Measurements from ENCODE around the gene DRC7. TPM values are rescaled to one million over a fixed set of nuclear protein-coding genes. Genes with fewer than 3 reads are reported as not detected.
A peak's percentile ranks its signal among the peaks of the same experiment; 100 is the strongest.

The DRC7 gene
- total RNA-seq, 2 experiments from 2014 or later, result not detected

GRCh38 chr16:57651344-57652333 lies 43.0 kb upstream of the DRC7 start:
- no peaks in the 10 kb centered on the region for H3K27me3 Mint-ChIP-seq
- H3K9me3 Mint-ChIP-seq, result no peaks in the 10 kb centered on the region
- CTCF ChIA-PET, result interaction anchor here (0.5 to 3.5 kb wide), 5 partner anchors 12 to 77 kb away, joined by 3 to 17 read pairs (median 6); no protein-coding TSS in a partner anchor
- POLR2A ChIA-PET, result no interaction called here
- no peak overlapping the region for H3K4me3 Mint-ChIP-seq
- peak overlapping the region; percentile 62 for H3K27ac Mint-ChIP-seq
- DNase-seq, result peak; percentile 60
- H3K4me1 Mint-ChIP-seq, result peaks cover 37% of the 10 kb centered on the region
- no peaks in the 10 kb centered on the region for H3K36me3 Mint-ChIP-seq (ENCODE audit: low read depth)

GRCh38 chr16:57652695-57653471 lies 41.7 kb upstream of the DRC7 start:
- ChIA-PET POLR2A (no interaction called here), CTCF (interaction anchor here (0.6 to 3.5 kb wide), 5 partner anchors 20 to 78 kb away, joined by 3 to 17 read pairs (median 6); no protein-coding TSS in a partner anchor)
- H3K36me3 Mint-ChIP-seq (ENCODE audit: low read depth), result no peaks in the 10 kb centered on the region
- H3K4me1 Mint-ChIP-seq, result peaks cover 27% of the 10 kb centered on the region
- no peak overlapping the region for H3K4me3 Mint-ChIP-seq
- no peak for DNase-seq
- H3K9me3 Mint-ChIP-seq, result no peaks in the 10 kb centered on the region
- no peaks in the 10 kb centered on the region for H3K27me3 Mint-ChIP-seq
- H3K27ac Mint-ChIP-seq, result no peak overlapping the region

GRCh38 chr16:57653936-57654335 lies 40.7 kb upstream of the DRC7 start:
- H3K9me3 Mint-ChIP-seq, result no peaks in the 10 kb centered on the region
- H3K36me3 Mint-ChIP-seq (ENCODE audit: low read depth), result no peaks in the 10 kb centered on the region
- no peaks in the 10 kb centered on the region for H3K27me3 Mint-ChIP-seq
- DNase-seq, result no peak
- peaks cover 17% of the 10 kb centered on the region for H3K4me1 Mint-ChIP-seq
- H3K27ac Mint-ChIP-seq, result no peak overlapping the region
- H3K4me3 Mint-ChIP-seq, result no peak overlapping the region
- CTCF ChIA-PET, result interaction anchor here (1.1 to 3.5 kb wide), 4 partner anchors 13 to 78 kb away, joined by 3 to 17 read pairs (median 7); no protein-coding TSS in a partner anchor
- POLR2A ChIA-PET, result no interaction called here

GRCh38 chr16:57656342-57656955 lies 38.2 kb upstream of the DRC7 start:
- no peaks in the 10 kb centered on the region for H3K9me3 Mint-ChIP-seq
- peak overlapping the region; percentile 25 for H3K27ac Mint-ChIP-seq
- no peaks in the 10 kb centered on the region for H3K27me3 Mint-ChIP-seq
- CTCF ChIA-PET, result interaction anchor here (0.7 to 1.0 kb wide), 2 partner anchors 65 to 80 kb away, joined by 3 read pairs; no protein-coding TSS in a partner anchor
- H3K4me3 Mint-ChIP-seq, result no peak overlapping the region
- H3K4me1 Mint-ChIP-seq, result peaks cover 9% of the 10 kb centered on the region
- POLR2A ChIA-PET, result interaction anchor here (0.6 kb wide), 1 partner anchor 74 kb away, joined by 3 read pairs; no protein-coding TSS in a partner anchor
- no peak for DNase-seq
- H3K36me3 Mint-ChIP-seq (ENCODE audit: low read depth), result no peaks in the 10 kb centered on the region

- Mint-ChIP-seq H3K27me3 (no peaks in the 10 kb centered on the region), H3K4me1 (peaks cover 1% of the 10 kb centered on the region), H3K4me3 (no peak overlapping the region), H3K9me3 (no peaks in the 10 kb centered on the region), H3K36me3 (ENCODE audit: low read depth) (no peaks in the 10 kb centered on the region), H3K27ac (no peak overlapping the region)
- CTCF ChIA-PET, result interaction anchor here (0.7 to 1.8 kb wide), 3 partner anchors 8 to 81 kb away, joined by 3 to 5 read pairs (median 4); no protein-coding TSS in a partner anchor
- POLR2A ChIA-PET, result interaction anchor here (0.6 kb wide), 1 partner anchor 74 kb away, joined by 3 read pairs; no protein-coding TSS in a partner anchor
- no peak for DNase-seq
Measured at GRCh38 chr16:57657228-57657627, 37.4 kb upstream of the DRC7 start.

GRCh38 chr16:57658130-57658877 lies 36.3 kb upstream of the DRC7 start:
- ChIA-PET POLR2A (no interaction called here), CTCF (interaction anchor here (1.0 to 1.8 kb wide), 5 partner anchors 9 to 196 kb away, joined by 3 to 6 read pairs (median 4); partner anchors contain the start of gene POLR2C)
- DNase-seq, result no peak
- Mint-ChIP-seq H3K9me3 (no peaks in the 10 kb centered on the region), H3K27ac (no peak overlapping the region), H3K4me1 (no peaks in the 10 kb centered on the region), H3K4me3 (no peak overlapping the region), H3K27me3 (no peaks in the 10 kb centered on the region), H3K36me3 (ENCODE audit: low read depth) (no peaks in the 10 kb centered on the region)

- H3K27ac Mint-ChIP-seq, result no peak overlapping the region
- H3K36me3 Mint-ChIP-seq (ENCODE audit: low read depth), result no peaks in the 10 kb centered on the region
- CTCF ChIA-PET, result interaction anchor here (1.0 to 1.8 kb wide), 5 partner anchors 9 to 197 kb away, joined by 3 to 6 read pairs (median 4); partner anchors contain the start of gene POLR2C
- no peaks in the 10 kb centered on the region for H3K4me1 Mint-ChIP-seq
- no peak overlapping the region for H3K4me3 Mint-ChIP-seq
- POLR2A ChIA-PET, result no interaction called here
- H3K9me3 Mint-ChIP-seq, result no peaks in the 10 kb centered on the region
- DNase-seq, result no peak
- H3K27me3 Mint-ChIP-seq, result no peaks in the 10 kb centered on the region
Measured at GRCh38 chr16:57658878-57659674, 35.5 kb upstream of the DRC7 start.

- no peak for DNase-seq
- Mint-ChIP-seq H3K4me3 (no peak overlapping the region), H3K36me3 (ENCODE audit: low read depth) (no peaks in the 10 kb centered on the region), H3K27me3 (no peaks in the 10 kb centered on the region), H3K27ac (no peak overlapping the region), H3K4me1 (no peaks in the 10 kb centered on the region), H3K9me3 (no peaks in the 10 kb centered on the region)
- ChIA-PET CTCF (interaction anchor here (1.2 kb wide), 1 partner anchor 84 kb away, joined by 3 read pairs; no protein-coding TSS in a partner anchor), POLR2A (no interaction called here)
Measured at GRCh38 chr16:57660715-57661463, 33.7 kb upstream of the DRC7 start.

GRCh38 chr16:57661510-57661909 lies 33.1 kb upstream of the DRC7 start:
- no peaks in the 10 kb centered on the region for H3K36me3 Mint-ChIP-seq (ENCODE audit: low read depth)
- H3K9me3 Mint-ChIP-seq, result no peaks in the 10 kb centered on the region
- no peaks in the 10 kb centered on the region for H3K4me1 Mint-ChIP-seq
- POLR2A ChIA-PET, result no interaction called here
- no peak overlapping the region for H3K4me3 Mint-ChIP-seq
- H3K27ac Mint-ChIP-seq, result no peak overlapping the region
- CTCF ChIA-PET, result interaction anchor here (1.2 kb wide), 1 partner anchor 85 kb away, joined by 3 read pairs; no protein-coding TSS in a partner anchor
- DNase-seq, result no peak
- H3K27me3 Mint-ChIP-seq, result no peaks in the 10 kb centered on the region

- H3K36me3 Mint-ChIP-seq (ENCODE audit: low read depth), result no peaks in the 10 kb centered on the region
- ChIA-PET CTCF (interaction anchor here (0.6 to 1.2 kb wide), 3 partner anchors 73 to 140 kb away, joined by 3 read pairs; partner anchors contain the start of gene KATNB1), POLR2A (no interaction called here)
- H3K4me1 Mint-ChIP-seq, result no peaks in the 10 kb centered on the region
- H3K4me3 Mint-ChIP-seq, result no peak overlapping the region
- no peaks in the 10 kb centered on the region for H3K9me3 Mint-ChIP-seq
- DNase-seq, result no peak
- no peaks in the 10 kb centered on the region for H3K27me3 Mint-ChIP-seq
- peak overlapping the region; percentile 25 for H3K27ac Mint-ChIP-seq
Measured at GRCh38 chr16:57661936-57662906, 32.4 kb upstream of the DRC7 start.
